Measurements from ENCODE around the gene TBL1X.
A peak's percentile ranks its signal among the peaks of the same experiment; 100 is the strongest.
"Not testable (repeated sequence)": the region's sequence is repeated elsewhere in the genome, so short reads cannot be mapped to it uniquely, and the experiment has no call there.

TBL1X gene

GRCh38 chrX:9500584-9500983 lies 35.7 kb downstream of the TBL1X start:
- DNase-seq, result no peak

GRCh38 chrX:9501362-9501761 lies 36.5 kb downstream of the TBL1X start:
- DNase-seq, result no peak

- DNase-seq, result no peak
Measured at GRCh38 chrX:9503261-9503660, 38.4 kb downstream of the TBL1X start.

GRCh38 chrX:9510366-9510765 lies 45.5 kb downstream of the TBL1X start:
- DNase-seq, result no peak

GRCh38 chrX:9510980-9511379 lies 46.1 kb downstream of the TBL1X start:
- no peak for DNase-seq

- no peak for DNase-seq
Measured at GRCh38 chrX:9515489-9515888, 50.6 kb downstream of the TBL1X start.

GRCh38 chrX:9515973-9516538 lies 51.2 kb downstream of the TBL1X start:
- no peak for DNase-seq

- DNase-seq, result no peak
Measured at GRCh38 chrX:9516635-9517034, 51.8 kb downstream of the TBL1X start.

GRCh38 chrX:9518051-9518450 lies 53.2 kb downstream of the TBL1X start:
- no peak for DNase-seq

- no peak for DNase-seq
Measured at GRCh38 chrX:9518889-9519288, 54.0 kb downstream of the TBL1X start.

- no peak for DNase-seq
Measured at GRCh38 chrX:9519546-9520216, 54.8 kb downstream of the TBL1X start.

GRCh38 chrX:9520217-9520590 lies 55.3 kb downstream of the TBL1X start:
- no peak for DNase-seq

GRCh38 chrX:9522378-9523155 lies 57.7 kb downstream of the TBL1X start:
- DNase-seq, result no peak

- no peak for DNase-seq
Measured at GRCh38 chrX:9525511-9526248, 60.8 kb downstream of the TBL1X start.

GRCh38 chrX:9526965-9527364 lies 62.1 kb downstream of the TBL1X start:
- no peak for DNase-seq

GRCh38 chrX:9528498-9528897 lies 63.6 kb downstream of the TBL1X start:
- no peak for DNase-seq

GRCh38 chrX:9529223-9529622 lies 64.4 kb downstream of the TBL1X start:
- no peak for DNase-seq

- peak; percentile 52 for DNase-seq
Measured at GRCh38 chrX:9530848-9531274, 66.0 kb downstream of the TBL1X start.

- DNase-seq, result no peak
Measured at GRCh38 chrX:9532349-9532748, 67.5 kb downstream of the TBL1X start.

- no peak for DNase-seq
Measured at GRCh38 chrX:9533611-9534010, 68.8 kb downstream of the TBL1X start.

- DNase-seq, result no peak
Measured at GRCh38 chrX:9534686-9535085, 69.8 kb downstream of the TBL1X start.

- DNase-seq, result no peak
Measured at GRCh38 chrX:9535101-9535500, 70.2 kb downstream of the TBL1X start.

- not testable (repeated sequence) for DNase-seq
Measured at GRCh38 chrX:9536156-9536555, 71.3 kb downstream of the TBL1X start.
